Left ventricle myocardium inferior (tissue), 1 donor: ENCODE measurements around the gene NALCN. TPM values are rescaled to one million over a fixed set of nuclear protein-coding genes. Genes with fewer than 3 reads are reported as not detected.

ENCODE experiments used
- DNase-seq: peaks from one replicate; pipeline ENCODE4 v3.0.0-alpha.2; 2020
- H3K27ac ChIP-seq: fragments of 200-600 bp; replicated peaks from 2 replicates; pipeline ENCODE4 v1.8.0; 2021
- H3K27me3 ChIP-seq: fragments of 200-600 bp; 2 replicates; pipeline ENCODE4 v1.8.0; 2021; ENCODE audit warnings: low read depth
- H3K36me3 ChIP-seq: fragments of 200-600 bp; 2 replicates; pipeline ENCODE4 v1.8.0; 2021
- H3K4me1 ChIP-seq: fragments of 200-600 bp; 2 replicates; pipeline ENCODE4 v1.8.0; 2021
- H3K4me3 ChIP-seq: fragments of 200-600 bp; 2 replicates; pipeline ENCODE4 v1.8.0; 2021; ENCODE audit warnings: mild to moderate bottlenecking, moderate library complexity
- H3K9me3 ChIP-seq: fragments of 200-600 bp; replicated peaks from 2 replicates; pipeline ENCODE4 v1.8.0; 2021
- intact Hi-C: fragments of 100-400 bp; cut with micrococcal nuclease; formaldehyde crosslinking; loops from one replicate; pipeline ENCODE4 v1.11.0; 2022
- total RNA-seq: library from RNA; stranded (reverse); fragmentation: NEBNext Ultra II Directional; extraction: Animal tissue kit (Norgen Biotek cat#: 25700); gene quantifications from one replicate; pipeline ENCODE4 v1.2.1, GENCODE V29; 2021
- TF ChIP-seq, protein P1 (sequence below): fragments of 200-600 bp; IDR thresholded peaks from 2 replicates; pipeline ENCODE4 v1.8.0; 2021; ENCODE audit warnings: antibody characterized with exemption, mild to moderate bottlenecking, borderline replicate concordance
- donor health status: DM: no; HTN: yes; CAD: no; lungs with severe emphysema.

Gene NALCN
- total RNA-seq, 1 donor from 2014 or later, result 8.3 TPM

DNA sequence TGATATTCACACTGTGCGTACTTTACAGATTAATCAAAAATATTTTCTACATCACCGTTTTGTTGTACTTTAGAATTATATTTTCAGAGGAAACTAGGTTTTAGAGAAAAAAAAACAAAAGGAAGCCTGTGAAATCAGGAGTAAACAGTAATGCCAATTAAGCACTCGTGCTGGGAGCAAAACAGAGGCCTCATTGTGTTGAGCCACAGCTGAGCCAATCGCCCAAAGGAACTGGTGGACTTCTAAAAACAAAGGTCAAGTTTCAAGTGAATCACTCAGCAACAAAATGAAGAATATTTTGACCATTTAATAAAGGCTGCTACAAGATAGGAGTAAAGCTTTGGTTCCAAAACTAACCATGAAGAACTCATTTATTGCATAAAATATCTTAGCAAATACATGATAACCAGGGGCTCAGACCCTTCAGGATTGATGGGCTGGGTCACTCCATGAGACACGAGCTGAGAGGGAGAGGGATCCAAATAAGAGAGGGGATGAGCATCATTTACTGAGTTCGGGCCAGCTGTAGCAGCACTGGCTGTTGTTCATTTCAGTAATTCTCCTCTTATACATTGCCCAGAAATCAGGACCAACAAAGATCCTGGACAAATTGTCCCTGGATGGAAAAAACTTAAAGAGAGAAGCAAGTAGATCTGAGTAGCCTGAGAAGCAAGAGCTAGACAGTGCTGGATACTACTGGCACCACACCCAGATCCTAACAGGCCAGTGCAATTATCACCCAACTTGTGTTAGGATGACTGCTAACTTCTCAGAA is 8.3 kb upstream of the NALCN start:
- H3K27ac ChIP-seq, result peak overlapping the region; percentile 31
- H3K4me3 ChIP-seq, result no peak overlapping the region
- H3K27me3 ChIP-seq, result no peaks in the 10 kb centered on the region
- intact Hi-C loops, result no loop called here
- H3K9me3 ChIP-seq, result no peaks in the 10 kb centered on the region
- DNase-seq, result no peak
- H3K4me1 ChIP-seq, result no peaks in the 10 kb centered on the region
- TF ChIP-seq, protein P1, sequence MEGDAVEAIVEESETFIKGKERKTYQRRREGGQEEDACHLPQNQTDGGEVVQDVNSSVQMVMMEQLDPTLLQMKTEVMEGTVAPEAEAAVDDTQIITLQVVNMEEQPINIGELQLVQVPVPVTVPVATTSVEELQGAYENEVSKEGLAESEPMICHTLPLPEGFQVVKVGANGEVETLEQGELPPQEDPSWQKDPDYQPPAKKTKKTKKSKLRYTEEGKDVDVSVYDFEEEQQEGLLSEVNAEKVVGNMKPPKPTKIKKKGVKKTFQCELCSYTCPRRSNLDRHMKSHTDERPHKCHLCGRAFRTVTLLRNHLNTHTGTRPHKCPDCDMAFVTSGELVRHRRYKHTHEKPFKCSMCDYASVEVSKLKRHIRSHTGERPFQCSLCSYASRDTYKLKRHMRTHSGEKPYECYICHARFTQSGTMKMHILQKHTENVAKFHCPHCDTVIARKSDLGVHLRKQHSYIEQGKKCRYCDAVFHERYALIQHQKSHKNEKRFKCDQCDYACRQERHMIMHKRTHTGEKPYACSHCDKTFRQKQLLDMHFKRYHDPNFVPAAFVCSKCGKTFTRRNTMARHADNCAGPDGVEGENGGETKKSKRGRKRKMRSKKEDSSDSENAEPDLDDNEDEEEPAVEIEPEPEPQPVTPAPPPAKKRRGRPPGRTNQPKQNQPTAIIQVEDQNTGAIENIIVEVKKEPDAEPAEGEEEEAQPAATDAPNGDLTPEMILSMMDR, result no peak
- H3K36me3 ChIP-seq, result no peaks in the 10 kb centered on the region

DNA sequence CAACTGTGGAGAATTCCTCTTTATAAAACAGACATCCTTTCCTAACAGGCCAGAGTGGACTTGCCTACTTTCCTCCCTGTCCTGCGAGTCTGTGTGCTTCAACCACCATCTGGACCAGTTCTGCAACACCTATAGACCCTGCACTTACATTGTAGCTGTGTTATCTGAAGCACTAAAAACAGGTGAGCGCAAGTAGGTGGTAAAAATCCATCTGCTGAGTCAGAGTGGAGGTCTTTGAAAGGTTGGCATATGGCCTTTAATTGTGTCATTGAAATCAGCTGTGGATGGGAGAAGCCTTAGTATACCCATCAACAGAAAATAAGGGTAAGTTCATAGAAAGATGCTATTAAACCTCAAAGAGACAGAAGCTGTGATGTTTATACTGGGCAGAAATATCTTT is 7.6 kb upstream of the NALCN start:
- TF ChIP-seq, protein P1, result no peak
- Histone ChIP-seq H3K9me3 (no peaks in the 10 kb centered on the region), H3K4me3 (no peak overlapping the region), H3K36me3 (no peaks in the 10 kb centered on the region), H3K27me3 (no peaks in the 10 kb centered on the region), H3K27ac (peak overlapping the region; percentile 31), H3K4me1 (no peaks in the 10 kb centered on the region)
- no peak for DNase-seq
- intact Hi-C loops, result no loop called here

DNA sequence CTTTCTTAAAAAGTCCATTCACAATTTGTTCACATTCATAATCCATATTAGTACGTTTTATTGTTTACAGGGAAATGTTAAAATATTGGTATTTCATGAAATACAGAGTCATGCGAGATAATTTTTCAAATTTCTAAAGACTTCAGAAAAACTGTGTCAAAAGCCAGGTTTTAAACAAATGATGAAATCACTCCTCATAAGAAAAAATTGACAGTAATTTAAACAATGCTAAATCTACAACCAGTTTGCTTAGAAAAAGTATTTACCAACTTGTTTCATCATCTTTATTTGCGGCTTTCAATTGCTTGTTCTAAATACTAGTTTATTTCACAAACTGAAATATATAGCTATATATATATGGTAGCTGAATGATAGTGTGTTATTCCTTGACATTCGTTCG is 1.2 kb upstream of the NALCN start:
- Histone ChIP-seq H3K27ac (peak overlapping the region; percentile 84), H3K4me3 (no peak overlapping the region)
- intact Hi-C loops, result no loop called here

DNA sequence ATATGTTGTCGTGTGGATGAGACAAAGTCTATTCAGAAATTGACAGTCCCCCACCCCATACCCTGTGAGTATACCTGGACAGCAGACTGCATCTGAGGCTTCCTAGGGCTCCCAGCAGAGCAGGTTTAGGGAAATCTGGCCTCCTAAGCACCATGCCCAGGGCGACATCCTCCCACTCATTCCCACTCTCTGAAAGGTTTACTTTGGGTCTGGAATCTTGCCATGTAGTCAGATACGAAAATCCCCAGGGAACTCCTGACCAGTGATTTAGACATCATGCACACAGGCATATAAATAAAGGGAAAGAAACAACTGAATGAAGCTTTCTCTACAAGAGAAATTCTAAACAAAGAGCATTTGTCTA is 717 bp upstream of the NALCN start:
- Histone ChIP-seq H3K27ac (peak overlapping the region; percentile 84), H3K27me3 (peaks cover 22% of the 10 kb centered on the region), H3K4me1 (peaks cover 17% of the 10 kb centered on the region), H3K9me3 (no peaks in the 10 kb centered on the region), H3K4me3 (peak overlapping the region; percentile 75), H3K36me3 (no peaks in the 10 kb centered on the region)
- intact Hi-C loops, result no loop called here
- DNase-seq, result no peak
- TF ChIP-seq, protein P1, result no peak

More for the DNA sequence above, 1.2 kb upstream of the NALCN start:
- TF ChIP-seq, protein P1, result no peak
- peaks cover 17% of the 10 kb centered on the region for H3K4me1 ChIP-seq
- no peaks in the 10 kb centered on the region for H3K36me3 ChIP-seq
- peaks cover 22% of the 10 kb centered on the region for H3K27me3 ChIP-seq
- H3K9me3 ChIP-seq, result no peaks in the 10 kb centered on the region
- DNase-seq, result no peak

DNA sequence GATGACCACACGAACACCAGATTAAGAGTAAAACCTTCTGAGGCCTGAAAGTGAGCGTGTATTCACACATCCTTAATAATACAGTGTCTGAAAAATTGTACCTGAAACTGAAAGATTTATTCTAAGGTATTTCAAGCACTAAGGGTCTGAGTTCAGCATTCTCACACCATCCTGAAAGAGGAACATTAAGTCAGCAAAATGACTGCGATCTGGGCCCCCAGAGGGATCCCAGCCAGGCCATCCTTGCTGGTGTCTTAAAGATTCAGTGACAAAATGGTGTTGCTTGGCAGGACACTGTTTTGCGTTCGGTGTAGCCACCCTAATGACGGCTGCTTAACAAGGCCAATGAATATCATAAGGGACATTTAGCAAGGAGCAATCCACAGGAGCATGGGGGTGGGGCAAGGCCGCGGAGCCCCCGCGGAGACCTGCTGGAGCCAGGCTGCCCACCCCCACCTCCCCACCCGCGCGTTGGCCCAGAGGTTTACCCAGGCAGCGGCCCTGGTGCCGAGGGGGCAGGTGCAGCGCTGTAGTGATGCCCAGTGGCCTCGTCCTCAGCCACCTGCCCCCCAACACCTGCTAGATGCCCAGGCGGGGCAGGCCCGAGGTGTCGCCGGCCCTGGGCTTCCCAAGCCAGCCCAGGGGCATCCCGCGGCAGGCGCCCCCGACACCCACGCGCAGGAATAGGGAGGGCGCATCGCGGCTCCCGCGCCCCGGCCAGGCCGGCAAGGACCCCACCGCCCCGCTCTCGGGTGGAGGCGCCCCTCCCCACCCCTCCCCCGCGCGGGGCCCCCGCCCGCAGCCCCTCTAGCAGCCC is 742 bp downstream of the NALCN start:
- Histone ChIP-seq H3K4me3 (peak overlapping the region; percentile 75), H3K4me1 (peaks cover 17% of the 10 kb centered on the region), H3K36me3 (no peaks in the 10 kb centered on the region), H3K27ac (peak overlapping the region; percentile 84), H3K9me3 (no peaks in the 10 kb centered on the region), H3K27me3 (peaks cover 22% of the 10 kb centered on the region)
- intact Hi-C loops, result no loop called here
- DNase-seq, result no peak
- TF ChIP-seq, protein P1, result no peak
